ENCODE results near the gene SPTBN2. TPM values are rescaled to one million over a fixed set of nuclear protein-coding genes. Genes with fewer than 3 reads are reported as not detected.

Gene SPTBN2
- total and polyA plus RNA-seq, 2 donors (not counting 3 experiments of a cell fraction or from before 2014, with no cell fraction given): 3.8 to 19.8 TPM

- no peak for FAIRE-seq
- intact Hi-C loops (cut with micrococcal nuclease): no loop called here
- ChIA-PET POLR2A (no interaction called here), CTCF (interaction anchor here (1.5 kb wide), 1 partner anchor 134 kb away, joined by 3 read pairs; no protein-coding TSS in a partner anchor)
- Histone ChIP-seq H3K27ac (ENCODE audit: insufficient read depth, low read depth, low read length) (no peak overlapping the region), H3K4me3 (replicated peaks in 1 of 3; ENCODE audit: insufficient read depth in 1 of 3, low read depth in 1 of 3, low read length in 3 of 3) (no peak overlapping the region), H3K79me2 (ENCODE audit: control insufficient read depth, insufficient read depth, low read length) (no peaks in the 10 kb centered on the region), H3K9me1 (replicated peaks; ENCODE audit: control insufficient read depth, extremely low read depth, insufficient read depth, low read length) (no peaks in the 10 kb centered on the region), H2AFZ (ENCODE audit: low read depth, low read length) (no peak overlapping the region), H3K9me3 (replicated peaks; ENCODE audit: control insufficient read depth, insufficient read depth, low read length) (no peaks in the 10 kb centered on the region), H3K36me3 (ENCODE audit: control insufficient read depth in 2 of 2, extremely low read depth in 1 of 2, insufficient read depth in 2 of 2, low read length in 2 of 2) (no peaks in the 10 kb centered on the region), H3K4me2 (ENCODE audit: insufficient read depth, low read length) (no peak overlapping the region), H4K20me1 (replicated peaks; ENCODE audit: control insufficient read depth, extremely low read depth, insufficient read depth, low read length) (no peaks in the 10 kb centered on the region), H3K27me3 (ENCODE audit: control insufficient read depth in 2 of 2, insufficient read depth in 2 of 2, low read length in 2 of 2) (no peaks in the 10 kb centered on the region), H3K9ac (replicated peaks; ENCODE audit: extremely low read depth, insufficient read depth, low read length) (no peak overlapping the region), H3K4me1 (ENCODE audit: control insufficient read depth, extremely low read depth, insufficient read depth, low read length) (no peaks in the 10 kb centered on the region)
- no peak for DNase-seq (ENCODE audit: low read depth, low spot score)
- BruUV-seq (replicated peaks): no TSS peak
- TF ChIP-seq EZH2 (IDR thresholded peaks at IDR 0.05; ENCODE audit: borderline replicate concordance, low read depth, low read length, severe bottlenecking) (no peak), MYC (IDR thresholded peaks at IDR 0.05; ENCODE audit: low read depth, low read length) (no peak), POLR2A (IDR thresholded peaks at IDR 0.05; ENCODE audit: low read depth, low read length) (no peak), JUN (IDR thresholded peaks at IDR 0.05; ENCODE audit: borderline replicate concordance, insufficient read depth, insufficient read length, low read depth) (no peak), MAX (IDR thresholded peaks at IDR 0.05; ENCODE audit: insufficient read depth, insufficient read length) (no peak), CTCF (IDR thresholded peaks at IDR 0.05; ENCODE audit: extremely low read depth in 1 of 2, insufficient read depth in 1 of 2, low read depth in 1 of 2, low read length in 2 of 2) (no peak), FOS (IDR thresholded peaks at IDR 0.05; ENCODE audit: borderline replicate concordance, insufficient read depth, low read length) (no peak), POLR2AphosphoS5 (IDR thresholded peaks at IDR 0.05; ENCODE audit: insufficient read depth, low read depth, low read length) (no peak), GATA2 (IDR thresholded peaks at IDR 0.05; ENCODE audit: insufficient read depth, insufficient read length, low read depth, low read length) (no peak)
- dilution Hi-C loops (cut with MboI; ENCODE audit: extremely low pct_ligation_motif_present, low sequenced_read_pairs): no loop called here
Measured at GRCh38 chr11:66686100-66686785, 42.8 kb downstream of the SPTBN2 start.

Measured in endothelial cell of umbilical vein (primary cell).